SK-N-MC (cell line): ENCODE results near the gene LCE6A.

Source experiments
- EZH2 ChIP-seq: fragments of 200-600 bp; sonication (generic); IDR thresholded peaks from one replicate; pipeline ENCODE4 v1.6.1; 2017; ENCODE audit warnings: antibody characterized with exemption
- FOXP2 ChIP-seq: optimal IDR thresholded peaks from 2 replicates; pipeline ENCODE3; 2011; ENCODE audit warnings: mild to moderate bottlenecking, moderate library complexity; ENCODE audit not compliant: insufficient read depth; ENCODE audit errors: extremely low read length, control extremely low read depth
- POLR2AphosphoS5 ChIP-seq: IDR thresholded peaks from 2 replicates; pipeline ENCODE4 v1.6.1; 2012; ENCODE audit warnings: mild to moderate bottlenecking, low read depth, low read length, borderline replicate concordance

DNA sequence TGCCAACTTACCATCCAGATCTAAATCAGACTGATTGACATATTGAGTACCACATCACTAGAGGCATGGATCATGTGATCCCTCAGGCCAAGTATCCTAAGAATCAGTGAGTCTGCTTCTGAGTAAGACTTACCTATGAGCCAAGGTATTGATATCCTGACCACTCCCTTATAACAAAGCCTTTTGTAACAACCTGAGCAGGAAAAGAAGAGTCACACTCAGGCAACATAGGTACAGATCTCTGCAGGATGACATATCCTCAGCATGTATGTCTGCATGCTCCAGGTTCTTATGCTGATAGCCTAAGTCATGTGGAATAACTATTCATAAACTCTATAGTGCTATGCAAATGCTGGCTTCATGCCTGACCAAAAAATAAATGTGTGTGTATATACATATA, 17.7 kb upstream of the LCE6A start:
- TF ChIP-seq EZH2: no peak
- no peak for TF ChIP-seq POLR2AphosphoS5
- TF ChIP-seq FOXP2: no peak
